ENCODE data around the gene MFN1. TPM values are rescaled to one million over a fixed set of nuclear protein-coding genes. Genes with fewer than 3 reads are reported as not detected.

The MFN1 gene
- total RNA-seq = 38.8 and 46.5 TPM in 2 replicates

DNA sequence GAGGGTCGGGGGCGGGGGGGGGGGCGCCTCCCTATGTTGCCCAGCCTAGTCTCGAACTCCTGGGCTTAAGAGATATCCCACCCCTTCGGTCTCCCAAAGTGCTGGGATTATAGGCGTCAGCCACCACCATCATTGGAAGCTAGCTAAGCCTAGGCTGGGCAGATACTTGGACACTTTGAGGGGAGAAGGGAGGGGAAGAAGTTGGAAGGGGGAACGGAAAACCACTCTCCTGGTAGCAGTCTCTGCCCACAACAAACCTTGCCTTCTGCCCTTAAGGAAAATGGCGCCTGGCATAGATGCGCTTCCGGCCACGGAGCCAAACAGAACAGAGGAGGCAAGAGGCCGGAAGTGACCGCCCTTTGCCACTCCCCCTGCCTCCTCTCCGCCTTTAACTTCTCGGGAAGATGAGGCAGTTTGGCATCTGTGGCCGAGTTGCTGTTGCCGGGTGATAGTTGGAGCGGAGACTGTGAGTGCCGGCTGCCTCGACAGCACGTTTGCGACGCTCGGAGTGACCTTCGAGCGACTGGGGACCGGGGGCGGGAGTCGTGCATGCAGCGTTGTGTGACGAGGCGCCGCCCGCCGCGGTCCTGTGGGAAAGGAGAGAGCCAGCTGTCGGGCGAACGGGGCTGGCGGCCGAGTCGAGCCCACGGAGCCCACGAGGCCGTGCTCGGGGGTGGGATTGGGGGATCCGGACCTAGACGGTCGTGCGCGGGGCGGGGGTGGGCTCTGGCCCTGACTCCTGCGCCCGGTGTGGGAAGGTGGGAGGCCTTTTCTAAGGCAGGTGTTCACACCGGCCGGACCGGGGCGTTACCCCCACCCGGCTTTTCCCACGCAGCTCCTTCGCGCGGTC, at the start of gene MFN1:
Gene MFN1, plus strand, starts transcription at position 365 of the 850 bp plus-strand sequence. CDS start 1,143 bp downstream, outside the sequence.

DNA sequence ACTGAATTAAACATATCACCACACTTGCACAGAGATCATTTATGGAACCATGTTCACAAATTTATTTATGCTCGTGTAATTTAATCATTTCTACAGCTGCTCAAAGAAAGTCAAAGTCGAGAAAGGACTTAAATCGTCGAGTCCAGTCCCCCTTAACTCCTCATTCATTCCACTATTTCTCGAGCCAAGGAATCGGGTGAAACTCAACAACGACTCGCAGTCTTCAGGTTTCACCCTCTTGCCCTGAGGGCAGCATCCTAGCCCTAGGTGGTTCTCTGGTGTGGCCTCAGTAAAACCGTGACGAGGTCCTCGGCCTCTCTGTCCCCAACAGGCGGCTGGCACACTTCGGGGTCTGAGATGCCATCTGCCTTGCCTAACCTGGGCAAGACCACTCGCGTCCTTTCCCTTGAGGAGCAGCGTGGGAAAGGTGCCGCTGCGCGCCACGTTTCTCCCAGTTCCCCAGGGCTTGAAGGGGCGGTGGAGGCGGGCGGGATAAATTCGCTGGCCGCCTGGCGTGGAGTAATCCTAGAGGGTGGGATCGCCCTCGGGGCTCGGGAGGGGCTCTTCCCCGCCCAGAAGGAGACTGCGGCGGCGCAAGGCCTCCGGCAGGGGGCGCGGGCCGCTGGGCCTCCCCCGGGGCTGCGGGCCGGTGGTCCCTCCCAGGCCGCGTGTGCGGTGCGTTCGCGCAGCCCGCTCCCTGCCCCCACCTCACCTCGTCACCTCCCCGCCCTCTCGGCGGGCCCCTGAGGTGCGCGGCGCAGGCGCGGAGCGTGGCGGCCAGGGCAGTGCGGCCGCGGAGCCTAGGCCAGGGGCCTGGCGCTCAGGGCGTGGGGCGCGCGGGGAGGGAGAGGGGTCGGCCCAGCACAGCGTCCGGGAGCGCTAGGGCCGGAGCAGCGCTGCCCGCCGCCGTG, 25.0 kb upstream of the MFN1 start, which contains the start of gene ZNF639:
Gene ZNF639, plus strand, starts transcription at position 746 of the 911 bp plus-strand sequence. CDS start 5,263 bp downstream, outside the sequence.

Other genes starting within 250 kb of the MFN1 start
- gene PIK3CA, start 199.4 kb upstream of the MFN1 start, total RNA-seq = 20.0 and 23.6 TPM in 2 replicates
- gene KCNMB3, start 96.6 kb upstream of the MFN1 start, total RNA-seq = under 0.01 and 0.21 TPM in 2 replicates
- 40.7 and 55.8 TPM in 2 replicates for gene ZNF639, start 24.7 kb upstream of the MFN1 start, total RNA-seq
- gene GNB4, start 103.8 kb downstream of the MFN1 start, total RNA-seq = 11.9 and 26.0 TPM in 2 replicates
- 64.2 and 75.4 TPM in 2 replicates for gene ACTL6A, start 215.2 kb downstream of the MFN1 start, total RNA-seq